Measurements from ENCODE around the gene EIF2B2.

DNA sequence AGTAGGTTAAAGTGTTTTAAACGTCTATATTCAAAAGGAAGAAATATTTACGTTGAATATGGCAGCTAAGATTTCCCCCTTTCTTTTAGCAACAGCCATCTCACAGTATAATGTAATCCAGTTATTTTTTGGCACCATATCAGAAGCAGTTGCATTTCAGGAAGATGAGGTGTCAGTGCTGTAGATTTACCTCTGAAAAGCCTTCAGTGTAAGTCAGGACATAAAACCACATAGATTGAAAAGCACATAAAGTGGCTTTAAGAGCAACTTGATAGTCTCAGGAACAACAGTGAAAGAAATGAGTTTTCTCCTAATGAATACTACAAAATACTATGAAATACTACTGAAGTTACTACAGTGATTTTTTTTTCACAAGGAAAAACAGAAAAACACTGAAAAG, 41.6 kb downstream of the EIF2B2 start:
- TF ChIP-seq, protein P1, sequence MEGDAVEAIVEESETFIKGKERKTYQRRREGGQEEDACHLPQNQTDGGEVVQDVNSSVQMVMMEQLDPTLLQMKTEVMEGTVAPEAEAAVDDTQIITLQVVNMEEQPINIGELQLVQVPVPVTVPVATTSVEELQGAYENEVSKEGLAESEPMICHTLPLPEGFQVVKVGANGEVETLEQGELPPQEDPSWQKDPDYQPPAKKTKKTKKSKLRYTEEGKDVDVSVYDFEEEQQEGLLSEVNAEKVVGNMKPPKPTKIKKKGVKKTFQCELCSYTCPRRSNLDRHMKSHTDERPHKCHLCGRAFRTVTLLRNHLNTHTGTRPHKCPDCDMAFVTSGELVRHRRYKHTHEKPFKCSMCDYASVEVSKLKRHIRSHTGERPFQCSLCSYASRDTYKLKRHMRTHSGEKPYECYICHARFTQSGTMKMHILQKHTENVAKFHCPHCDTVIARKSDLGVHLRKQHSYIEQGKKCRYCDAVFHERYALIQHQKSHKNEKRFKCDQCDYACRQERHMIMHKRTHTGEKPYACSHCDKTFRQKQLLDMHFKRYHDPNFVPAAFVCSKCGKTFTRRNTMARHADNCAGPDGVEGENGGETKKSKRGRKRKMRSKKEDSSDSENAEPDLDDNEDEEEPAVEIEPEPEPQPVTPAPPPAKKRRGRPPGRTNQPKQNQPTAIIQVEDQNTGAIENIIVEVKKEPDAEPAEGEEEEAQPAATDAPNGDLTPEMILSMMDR (IDR thresholded peaks at IDR 0.05) = no peak
- TF ChIP-seq POLR2A (IDR thresholded peaks at IDR 0.05) = no peak

All from adrenal gland (tissue), 5 donors.